Measurements from ENCODE around the gene PXDN.

The PXDN gene

DNA sequence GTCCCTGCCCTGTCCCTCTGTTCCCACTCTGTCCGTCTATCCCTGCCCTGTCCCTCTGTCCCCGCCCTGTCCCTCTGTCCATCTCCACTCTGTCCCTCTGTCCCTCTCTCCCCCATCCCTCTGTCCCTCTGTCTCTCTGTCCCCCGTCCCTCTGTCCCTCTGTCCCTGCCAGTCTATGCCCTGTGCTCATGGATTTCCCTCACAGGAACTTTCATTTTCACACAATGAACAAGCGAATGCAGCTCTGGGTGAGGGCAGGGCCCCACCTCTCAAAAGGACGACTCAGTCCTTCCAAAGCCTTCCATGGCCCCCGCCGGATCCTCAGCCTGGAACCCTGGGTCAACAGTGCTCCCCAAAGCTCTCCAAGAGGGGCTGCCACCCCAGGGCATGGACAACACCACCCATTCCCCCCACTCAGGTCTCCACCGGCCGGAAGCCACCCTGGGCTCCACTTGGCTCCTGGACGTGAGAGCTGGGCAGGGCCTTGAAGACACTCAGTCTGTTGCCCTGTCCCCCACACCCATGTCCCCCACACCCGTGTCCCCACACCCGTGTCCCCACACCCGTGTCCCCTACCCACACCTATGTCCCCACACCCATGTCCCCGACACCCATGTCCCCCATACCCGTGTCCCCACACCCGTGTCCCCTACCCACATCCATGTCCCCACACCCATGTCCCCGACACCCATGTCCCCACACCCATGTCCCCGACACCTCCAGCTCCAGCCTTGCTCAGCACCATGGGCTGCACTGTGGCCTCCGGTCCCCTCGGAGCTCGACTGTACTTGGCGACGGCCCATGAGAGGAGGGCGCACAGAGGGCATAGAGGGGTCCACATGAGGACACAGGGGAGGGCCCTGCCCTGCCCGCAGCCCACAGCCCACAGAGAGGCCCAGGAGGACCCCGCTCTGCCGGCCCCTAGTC lies 156.0 kb downstream of the PXDN start:
- no peak for DNase-seq

GRCh38 chr2:1586923-1587840 lies 157.1 kb downstream of the PXDN start:
- no peak for DNase-seq

DNA sequence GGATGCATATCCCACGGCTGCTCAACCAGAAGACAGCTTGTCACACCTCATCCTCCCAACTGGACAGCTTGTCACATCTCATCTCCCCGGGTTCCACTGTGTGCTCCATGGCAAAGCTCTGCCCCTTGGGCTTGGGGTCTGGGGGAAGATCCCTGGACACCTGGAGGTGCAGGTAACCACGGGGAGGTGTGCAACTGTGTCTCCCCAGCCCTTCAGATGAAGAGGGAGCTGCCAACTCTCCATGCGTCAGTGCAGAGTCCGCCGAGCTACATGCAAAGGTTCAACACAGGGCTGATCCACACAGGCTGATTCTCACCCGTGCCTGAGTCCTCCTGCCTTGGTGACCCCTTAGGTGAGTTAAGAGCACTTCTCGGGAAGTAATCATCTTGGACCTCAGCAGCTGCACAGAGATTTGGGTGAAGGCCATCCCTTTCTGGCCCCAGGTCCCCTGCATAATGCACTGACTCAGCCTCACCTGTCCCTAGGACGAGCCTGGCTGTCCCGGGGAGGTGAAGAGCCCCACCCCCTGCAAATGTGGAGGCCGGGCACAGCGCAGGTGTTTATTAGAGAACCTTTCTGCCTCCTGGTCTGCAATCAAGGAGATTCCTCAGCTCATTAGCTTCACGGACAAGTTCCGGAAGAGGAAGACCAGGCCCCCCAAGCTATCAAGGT lies 157.9 kb downstream of the PXDN start:
- no peak for DNase-seq

GRCh38 chr2:1585635-1586034 lies 158.7 kb downstream of the PXDN start:
- DNase-seq, result no peak

DNA sequence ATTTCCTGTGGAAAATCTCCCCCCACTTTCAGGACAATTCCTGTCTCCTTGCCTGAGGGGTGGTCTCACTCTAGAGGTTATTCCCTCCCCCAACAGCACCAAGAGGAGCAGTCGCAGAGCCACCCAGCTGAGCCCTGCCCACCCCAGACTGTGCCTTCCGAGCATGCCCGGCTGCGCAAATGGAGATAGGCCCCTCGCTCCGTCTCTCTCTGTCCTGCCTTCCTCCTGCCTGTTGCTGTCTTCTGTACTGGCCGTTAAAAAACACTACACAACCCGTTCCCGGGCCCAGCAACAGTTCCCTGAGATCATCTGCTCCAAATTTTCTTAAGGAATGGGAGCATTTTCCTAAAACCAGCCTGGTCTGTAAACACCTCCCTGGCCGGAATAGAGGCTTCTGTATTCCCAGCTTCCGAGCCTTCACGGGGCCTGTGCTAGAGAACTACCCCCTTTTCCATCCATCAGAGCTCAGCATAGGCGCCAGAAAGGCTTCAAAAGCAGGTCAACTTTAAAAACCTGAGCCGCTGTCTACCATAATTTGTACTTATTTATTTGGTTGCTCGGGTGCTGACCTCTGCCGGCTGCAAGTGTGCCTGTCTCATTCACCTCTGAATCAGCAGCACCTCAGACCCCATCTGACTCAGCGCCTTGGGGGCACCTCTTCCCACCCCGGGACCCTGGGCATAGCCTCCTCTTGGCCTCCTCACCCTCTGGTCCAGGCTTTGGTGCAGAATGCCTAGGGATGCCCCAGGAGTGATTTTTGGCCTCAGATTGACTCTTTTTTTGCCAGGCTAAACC lies 159.4 kb downstream of the PXDN start:
- DNase-seq, result no peak

GRCh38 chr2:1584051-1584531 lies 160.2 kb downstream of the PXDN start:
- no peak for DNase-seq

DNA sequence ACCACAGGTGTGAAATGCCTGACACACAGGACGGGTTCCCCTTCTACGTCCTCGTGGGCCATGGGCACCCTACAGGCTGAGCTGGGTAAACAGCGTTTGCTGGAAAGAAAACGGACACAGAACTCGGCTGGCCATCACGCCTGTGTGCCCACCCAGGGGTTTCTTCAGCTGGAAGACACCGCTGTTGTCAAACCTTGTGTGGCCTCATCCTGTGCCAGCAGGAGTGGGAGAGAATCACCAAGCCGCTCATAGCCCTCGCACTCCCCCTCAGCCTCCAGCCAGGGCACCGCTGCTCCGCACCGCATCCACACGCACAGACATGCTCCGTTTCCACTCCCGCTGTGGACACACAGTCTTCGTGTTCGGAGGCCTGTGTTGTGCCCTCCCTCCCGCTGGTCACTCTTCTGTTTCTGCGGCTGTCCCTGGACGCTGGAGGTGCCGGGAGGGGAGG lies 161.4 kb downstream of the PXDN start:
- no peak for DNase-seq

DNA sequence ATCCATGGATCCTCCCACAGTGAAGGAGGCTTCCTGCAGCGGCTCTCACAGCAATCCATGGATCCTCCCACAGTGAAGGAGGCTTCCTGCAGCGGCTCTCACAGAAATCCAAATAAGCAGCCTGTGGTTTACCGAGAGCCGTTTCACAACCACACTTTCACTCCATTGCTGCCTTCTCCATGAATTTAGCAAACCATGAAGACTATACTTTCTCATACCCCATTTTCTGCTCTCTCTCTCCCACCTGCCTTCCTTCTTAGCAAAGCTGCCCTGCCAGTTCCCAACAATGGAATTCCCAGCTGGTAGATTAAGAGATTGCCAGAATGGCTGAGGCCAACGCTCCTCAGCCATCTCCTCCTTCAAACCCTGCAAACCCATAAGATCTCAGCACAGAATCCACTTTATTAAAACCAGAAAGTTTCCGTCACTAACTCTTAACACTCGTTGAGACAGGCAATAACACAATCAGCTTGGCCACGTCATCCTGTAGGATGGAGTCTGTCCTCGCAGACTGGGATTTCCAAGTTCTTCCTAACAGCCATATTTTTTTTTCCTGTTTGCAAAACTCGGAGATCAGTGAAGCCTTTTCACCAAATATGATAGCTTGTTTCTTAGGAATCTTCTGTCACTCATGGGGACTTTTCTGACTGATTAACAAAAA lies 162.2 kb downstream of the PXDN start:
- DNase-seq, result no peak
